Breast epithelium (tissue), 4 donors: ENCODE measurements around the gene NOL8. TPM values are rescaled to one million over a fixed set of nuclear protein-coding genes. Genes with fewer than 3 reads are reported as not detected.
A peak's percentile ranks its signal among the peaks of the same experiment; 100 is the strongest.

Source experiments
- DNase-seq, 2 donors: peaks; one replicate each; pipeline ENCODE4 v3.0.0-alpha.2; 2019; ENCODE audit warnings: low spot score in 2 of 2
- H3K27ac ChIP-seq, 2 donors: fragments of 200-600 bp; sonication (generic) in 1 of 2; one replicate each; pipeline ENCODE4 v1.5.1; 2016 to 2019; ENCODE audit warnings: mild to moderate bottlenecking in 1 of 2
- H3K27me3 ChIP-seq, 2 donors: fragments of 200-600 bp; sonication (generic) in 1 of 2; one replicate each; pipeline versions ENCODE4 v1.5.1 to v1.6.0; 2017 to 2019; ENCODE audit warnings: control low read depth in 1 of 2, mild to moderate bottlenecking in 1 of 2
- H3K36me3 ChIP-seq: fragments of 200-600 bp; one replicate; pipeline ENCODE4 v1.5.1; 2019
- H3K4me1 ChIP-seq, 2 donors: fragments of 200-600 bp; sonication (generic); one replicate each; pipeline ENCODE4 v1.5.1; 2016 to 2019; ENCODE audit warnings: control low read depth in 1 of 2
- H3K4me3 ChIP-seq, 3 donors: fragments of 200-600 bp; sonication (generic); 1 replicate in 2 of 3; 2 replicates in 1 of 3; pipeline ENCODE4 v1.5.1; 2016 to 2019; ENCODE audit warnings: mild to moderate bottlenecking in 3 of 3, moderate library complexity in 2 of 3
- H3K9me3 ChIP-seq, 2 donors: fragments of 200-600 bp; sonication (generic) in 1 of 2; one replicate each; pipeline ENCODE4 v1.5.1; 2016 to 2019; ENCODE audit warnings: control low read depth in 1 of 2
- POLR2A ChIP-seq: fragments of 450-650 bp; IDR thresholded peaks from one replicate; pipeline ENCODE4 v1.6.1; 2016; ENCODE audit warnings: antibody characterized with exemption, mild to moderate bottlenecking, moderate library complexity
- POLR2AphosphoS5 ChIP-seq, 3 donors: sonication (generic); formaldehyde crosslinking; IDR thresholded peaks; one replicate each; pipeline ENCODE4 v1.6.1; 2017; ENCODE audit warnings: antibody characterized with exemption in 3 of 3
- intact Hi-C: fragments of 100-400 bp; cut with DNase I; formaldehyde crosslinking; loops from one replicate; pipeline ENCODE4 v1.15.1; 2023; ENCODE audit warnings: low total_unique reads
- total RNA-seq, 3 donors: library from RNA; depleted of rRNA; stranded (reverse); fragments of >200 nt; gene quantifications; one replicate each; pipeline ENCODE4 v1.1.0, GENCODE V29; 2016
- TF ChIP-seq, protein P1 (sequence below), 3 donors: fragments of 450-650 bp; IDR thresholded peaks; one replicate each; pipeline ENCODE4 v1.5.1; 2016 to 2017; ENCODE audit warnings: antibody characterized with exemption in 3 of 3, mild to moderate bottlenecking in 3 of 3, moderate library complexity in 3 of 3

NOL8 gene
- 10 to 100 TPM; 31.2 to 66.6 (median 49.8) TPM for total RNA-seq

DNA sequence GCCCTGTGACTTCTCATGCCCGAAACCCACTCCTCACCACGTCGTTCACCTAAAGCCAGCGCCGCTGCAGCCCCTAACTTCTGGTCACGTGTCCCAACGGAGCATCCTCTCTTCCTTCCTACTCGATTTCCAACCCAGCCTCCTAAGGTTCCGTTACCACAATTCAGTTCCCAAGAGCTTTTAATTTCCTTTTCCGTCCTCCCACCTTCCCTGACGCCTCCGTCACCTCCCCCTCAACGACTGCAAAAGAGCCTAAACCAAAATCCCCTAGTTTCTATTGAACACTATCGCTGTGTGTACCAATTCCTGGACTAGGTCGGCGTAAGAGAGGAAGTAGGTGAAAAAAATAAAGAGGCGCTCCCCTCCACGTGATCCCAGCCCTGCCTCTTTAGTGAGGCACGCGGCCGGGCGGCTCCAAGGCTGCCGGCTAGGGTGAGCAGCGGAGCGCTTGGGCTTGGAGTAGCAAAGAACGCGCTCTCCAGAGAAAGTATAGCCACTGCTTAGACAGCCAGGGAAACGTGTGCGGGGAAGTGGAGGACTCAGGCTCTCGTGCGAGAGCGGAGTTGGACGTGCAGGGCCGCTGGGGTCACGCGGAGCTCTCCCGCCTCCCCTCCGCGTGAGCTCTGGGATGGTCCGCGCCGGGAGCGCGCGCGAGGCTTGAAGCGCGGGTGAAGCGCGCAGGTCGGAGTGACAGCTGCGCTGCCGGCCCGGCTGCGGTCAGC, at the start of gene NOL8, which contains the start of gene CENPP:
Gene NOL8 (minus strand): TSS at position 82 of the 722 bp plus-strand sequence. CDS start 1,189 bp downstream, outside the sequence.
Gene CENPP (plus strand): TSS at position 685 of the 722 bp plus-strand sequence.
- DNase-seq: peak; percentile 71 to 79
- intact Hi-C loops: loop anchor here (5.0 kb wide), 1 partner anchor 312 kb away; no protein-coding TSS in a partner anchor
- TF ChIP-seq POLR2A: peak; percentile 10
- TF ChIP-seq, protein P1, sequence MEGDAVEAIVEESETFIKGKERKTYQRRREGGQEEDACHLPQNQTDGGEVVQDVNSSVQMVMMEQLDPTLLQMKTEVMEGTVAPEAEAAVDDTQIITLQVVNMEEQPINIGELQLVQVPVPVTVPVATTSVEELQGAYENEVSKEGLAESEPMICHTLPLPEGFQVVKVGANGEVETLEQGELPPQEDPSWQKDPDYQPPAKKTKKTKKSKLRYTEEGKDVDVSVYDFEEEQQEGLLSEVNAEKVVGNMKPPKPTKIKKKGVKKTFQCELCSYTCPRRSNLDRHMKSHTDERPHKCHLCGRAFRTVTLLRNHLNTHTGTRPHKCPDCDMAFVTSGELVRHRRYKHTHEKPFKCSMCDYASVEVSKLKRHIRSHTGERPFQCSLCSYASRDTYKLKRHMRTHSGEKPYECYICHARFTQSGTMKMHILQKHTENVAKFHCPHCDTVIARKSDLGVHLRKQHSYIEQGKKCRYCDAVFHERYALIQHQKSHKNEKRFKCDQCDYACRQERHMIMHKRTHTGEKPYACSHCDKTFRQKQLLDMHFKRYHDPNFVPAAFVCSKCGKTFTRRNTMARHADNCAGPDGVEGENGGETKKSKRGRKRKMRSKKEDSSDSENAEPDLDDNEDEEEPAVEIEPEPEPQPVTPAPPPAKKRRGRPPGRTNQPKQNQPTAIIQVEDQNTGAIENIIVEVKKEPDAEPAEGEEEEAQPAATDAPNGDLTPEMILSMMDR (IDR thresholded peaks at IDR 0.05): peak in 1 of 3 donors; percentile 17
- peak; percentile 59 to 85 (median 79) for TF ChIP-seq POLR2AphosphoS5 (IDR thresholded peaks at IDR 0.05)
- H3K27ac ChIP-seq: peak within 1 kb of the TSS; percentile 98
- peak within 1 kb of the TSS; percentile 77 to 84 (median 84) for H3K4me3 ChIP-seq
- H3K9me3 ChIP-seq: no peaks in the 10 kb centered on the region
- H3K27me3 ChIP-seq: no peaks in the 10 kb centered on the region
- no peaks in the 10 kb centered on the region for H3K36me3 ChIP-seq
- H3K4me1 ChIP-seq: peaks cover 0 to 4% of the 10 kb centered on the region in 2 donors

DNA sequence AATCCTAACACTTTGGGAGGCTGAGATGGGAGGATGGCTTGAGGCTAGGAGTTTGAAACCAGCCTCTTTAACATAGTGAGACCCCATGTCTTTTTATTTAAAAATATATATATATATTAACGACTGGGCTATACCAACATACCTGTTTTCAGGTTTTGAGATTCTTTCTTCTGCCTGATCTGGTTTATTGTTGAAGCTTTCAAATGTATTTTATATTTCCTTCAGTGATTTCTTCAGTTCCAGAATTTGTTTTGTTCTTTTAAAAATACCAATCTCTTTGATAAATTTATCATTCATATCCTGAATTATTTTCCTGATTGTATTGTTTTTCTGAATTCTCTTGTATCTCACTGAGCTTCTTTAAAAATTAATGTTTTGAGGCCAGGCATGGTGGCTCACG, 48.0 kb upstream of the NOL8 start:
- intact Hi-C loops: no loop called here
- no peak overlapping the region for H3K27ac ChIP-seq
- H3K4me1 ChIP-seq: no peaks in the 10 kb centered on the region
- no peak overlapping the region for H3K4me3 ChIP-seq
- TF ChIP-seq, protein P1 (IDR thresholded peaks at IDR 0.05): no peak
- no peak for TF ChIP-seq POLR2A
- no peak for TF ChIP-seq POLR2AphosphoS5 (IDR thresholded peaks at IDR 0.05)
- no peaks in the 10 kb centered on the region for H3K36me3 ChIP-seq
- peaks cover 7 to 9% of the 10 kb centered on the region in 2 donors for H3K9me3 ChIP-seq
- DNase-seq: no peak
- H3K27me3 ChIP-seq: no peaks in the 10 kb centered on the region

DNA sequence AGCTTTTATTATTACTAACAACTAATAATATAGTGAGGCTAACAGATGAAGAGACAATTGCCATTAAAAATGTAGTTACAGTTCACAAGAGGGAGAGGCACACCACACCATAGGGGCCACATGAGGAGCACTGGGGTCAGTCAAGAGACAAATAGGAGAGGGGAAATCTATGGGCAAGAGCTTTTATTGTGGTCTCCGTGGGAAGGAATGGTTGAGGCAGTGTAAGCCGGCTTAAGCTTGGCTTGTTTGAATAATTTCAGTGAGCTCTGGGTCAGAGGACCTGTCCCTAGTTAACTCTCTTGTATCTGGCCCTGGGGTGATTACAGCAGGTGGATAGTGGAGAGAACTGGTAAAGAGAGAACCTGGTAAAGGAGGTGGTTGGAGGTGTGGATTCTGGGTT, 43.9 kb upstream of the NOL8 start:
- Histone ChIP-seq H3K27me3 (no peaks in the 10 kb centered on the region), H3K4me1 (no peaks in the 10 kb centered on the region), H3K4me3 (no peak overlapping the region), H3K36me3 (no peaks in the 10 kb centered on the region), H3K9me3 (peaks cover 4 to 7% of the 10 kb centered on the region in 2 donors), H3K27ac (no peak overlapping the region)
- intact Hi-C loops: no loop called here
- no peak for TF ChIP-seq POLR2A
- TF ChIP-seq, protein P1 (IDR thresholded peaks at IDR 0.05): no peak
- TF ChIP-seq POLR2AphosphoS5 (IDR thresholded peaks at IDR 0.05): no peak
- DNase-seq: no peak

GRCh38 chr9:92360083-92360482, 34.9 kb upstream of the NOL8 start:
- Histone ChIP-seq H3K27me3 (no peaks in the 10 kb centered on the region), H3K4me3 (no peak overlapping the region), H3K36me3 (no peaks in the 10 kb centered on the region), H3K4me1 (no peaks in the 10 kb centered on the region), H3K9me3 (peaks cover 2 to 28% of the 10 kb centered on the region in 2 donors), H3K27ac (no peak overlapping the region)
- intact Hi-C loops: no loop called here
- no peak for DNase-seq
- TF ChIP-seq, protein P1 (IDR thresholded peaks at IDR 0.05): no peak
- TF ChIP-seq POLR2A: no peak
- no peak for TF ChIP-seq POLR2AphosphoS5 (IDR thresholded peaks at IDR 0.05)

DNA sequence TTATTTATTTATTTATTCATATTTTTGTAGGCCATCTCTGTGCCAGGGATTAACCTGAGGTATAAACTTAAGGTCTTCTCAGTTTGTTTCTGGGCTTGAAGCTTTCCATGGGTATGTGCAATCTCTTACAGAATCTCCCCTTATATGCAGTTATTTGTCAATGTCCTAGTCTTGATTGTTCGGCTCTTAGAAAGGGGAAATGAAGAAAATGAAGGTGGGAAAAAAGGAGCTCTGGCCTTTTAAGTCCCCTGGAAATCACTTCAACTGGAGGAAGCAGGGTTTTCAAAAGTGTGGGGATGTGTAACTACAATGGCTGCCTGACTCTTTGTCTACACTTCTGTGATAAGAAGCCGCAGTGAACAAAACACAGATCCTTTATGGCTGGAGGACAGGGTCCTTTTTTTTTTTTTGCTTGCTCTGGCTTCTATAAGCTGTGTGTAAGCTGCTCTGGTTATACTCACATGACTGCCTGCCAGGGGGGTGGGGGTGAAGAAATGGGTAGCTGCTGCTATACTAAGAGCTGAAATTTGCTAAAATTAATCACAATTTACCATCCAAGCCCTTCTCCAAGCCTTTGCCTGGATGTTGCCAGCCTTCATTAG, 34.3 kb upstream of the NOL8 start:
- no peaks in the 10 kb centered on the region for H3K36me3 ChIP-seq

More for the DNA sequence above, 34.3 kb upstream of the NOL8 start:
- Histone ChIP-seq H3K4me3 (no peak overlapping the region), H3K27ac (no peak overlapping the region), H3K9me3 (peaks cover 6 to 33% of the 10 kb centered on the region in 2 donors), H3K27me3 (no peaks in the 10 kb centered on the region), H3K4me1 (no peaks in the 10 kb centered on the region)
- TF ChIP-seq POLR2A (no peak), POLR2AphosphoS5 (IDR thresholded peaks at IDR 0.05) (no peak)
- TF ChIP-seq, protein P1 (IDR thresholded peaks at IDR 0.05): no peak
- intact Hi-C loops: no loop called here
- DNase-seq: no peak
